ENCODE results near the gene MAST4.
"Not testable (repeated sequence)": the region's sequence is repeated elsewhere in the genome, so short reads cannot be mapped to it uniquely, and the experiment has no call there.

MAST4 gene

GRCh38 chr5:67102708-67103107, 506.5 kb downstream of the MAST4 start:
- DNase-seq, result no peak

- no peak for DNase-seq
Measured at GRCh38 chr5:67104859-67105258, 508.7 kb downstream of the MAST4 start.

- DNase-seq, result no peak
Measured at GRCh38 chr5:67105270-67105669, 509.1 kb downstream of the MAST4 start.

GRCh38 chr5:67106626-67107342, 510.6 kb downstream of the MAST4 start:
- DNase-seq, result no peak

GRCh38 chr5:67111779-67112178, 515.6 kb downstream of the MAST4 start:
- no peak for DNase-seq

- DNase-seq, result peak; percentile 55
Measured at GRCh38 chr5:67115246-67115645, 519.1 kb downstream of the MAST4 start.

- no peak for DNase-seq
Measured at GRCh38 chr5:67115817-67116216, 519.6 kb downstream of the MAST4 start.

GRCh38 chr5:67118050-67118620, 521.9 kb downstream of the MAST4 start:
- DNase-seq, result no peak

- no peak for DNase-seq
Measured at GRCh38 chr5:67119010-67119409, 522.8 kb downstream of the MAST4 start.

GRCh38 chr5:67120032-67120431, 523.8 kb downstream of the MAST4 start:
- no peak for DNase-seq

- DNase-seq, result no peak
Measured at GRCh38 chr5:67123819-67124218, 527.6 kb downstream of the MAST4 start.

- DNase-seq, result no peak
Measured at GRCh38 chr5:67124556-67124955, 528.4 kb downstream of the MAST4 start.

GRCh38 chr5:67127347-67127895, 531.2 kb downstream of the MAST4 start:
- DNase-seq, result not testable (repeated sequence)

- DNase-seq, result no peak
Measured at GRCh38 chr5:67129768-67130167, 533.6 kb downstream of the MAST4 start.

GRCh38 chr5:67133217-67133616, 537.0 kb downstream of the MAST4 start:
- no peak for DNase-seq

- DNase-seq, result no peak
Measured at GRCh38 chr5:67133776-67134175, 537.6 kb downstream of the MAST4 start.

- DNase-seq, result no peak
Measured at GRCh38 chr5:67135381-67135984, 539.3 kb downstream of the MAST4 start.

- DNase-seq, result no peak
Measured at GRCh38 chr5:67139030-67139429, 542.8 kb downstream of the MAST4 start.

GRCh38 chr5:67140413-67140812, 544.2 kb downstream of the MAST4 start:
- no peak for DNase-seq

- no peak for DNase-seq
Measured at GRCh38 chr5:67141644-67142043, 545.5 kb downstream of the MAST4 start.

- no peak for DNase-seq
Measured at GRCh38 chr5:67142816-67143215, 546.6 kb downstream of the MAST4 start.

GRCh38 chr5:67143549-67143948, 547.4 kb downstream of the MAST4 start:
- no peak for DNase-seq

- DNase-seq, result no peak
Measured at GRCh38 chr5:67144183-67144639, 548.0 kb downstream of the MAST4 start.

- DNase-seq, result no peak
Measured at GRCh38 chr5:67146574-67146973, 550.4 kb downstream of the MAST4 start.
